Cardiac fibroblast (primary cell): Measurements from ENCODE around the gene ZMYND10.

ENCODE experiments used
- DNase-seq, 2 donors: peaks; one replicate each; pipeline versions ENCODE4 v3.0.0 to v3.0.0-alpha.2; 2010; ENCODE audit warnings: low read depth in 2 of 2
- H3K4me3 ChIP-seq, 2 donors: replicated peaks in 1 of 2; 1 replicate in 1 of 2; 2 replicates in 1 of 2; pipeline ENCODE4 v1.5.1; 2011; ENCODE audit warnings: low read depth in 2 of 2, low read length in 2 of 2, mild to moderate bottlenecking in 2 of 2, moderate library complexity in 1 of 2
- TF ChIP-seq, protein P1 (sequence below): IDR thresholded peaks from one replicate; pipeline ENCODE4 v1.5.1; 2011; ENCODE audit warnings: low read depth, mild to moderate bottlenecking, low read length, inconsistent platforms

Gene ZMYND10

DNA sequence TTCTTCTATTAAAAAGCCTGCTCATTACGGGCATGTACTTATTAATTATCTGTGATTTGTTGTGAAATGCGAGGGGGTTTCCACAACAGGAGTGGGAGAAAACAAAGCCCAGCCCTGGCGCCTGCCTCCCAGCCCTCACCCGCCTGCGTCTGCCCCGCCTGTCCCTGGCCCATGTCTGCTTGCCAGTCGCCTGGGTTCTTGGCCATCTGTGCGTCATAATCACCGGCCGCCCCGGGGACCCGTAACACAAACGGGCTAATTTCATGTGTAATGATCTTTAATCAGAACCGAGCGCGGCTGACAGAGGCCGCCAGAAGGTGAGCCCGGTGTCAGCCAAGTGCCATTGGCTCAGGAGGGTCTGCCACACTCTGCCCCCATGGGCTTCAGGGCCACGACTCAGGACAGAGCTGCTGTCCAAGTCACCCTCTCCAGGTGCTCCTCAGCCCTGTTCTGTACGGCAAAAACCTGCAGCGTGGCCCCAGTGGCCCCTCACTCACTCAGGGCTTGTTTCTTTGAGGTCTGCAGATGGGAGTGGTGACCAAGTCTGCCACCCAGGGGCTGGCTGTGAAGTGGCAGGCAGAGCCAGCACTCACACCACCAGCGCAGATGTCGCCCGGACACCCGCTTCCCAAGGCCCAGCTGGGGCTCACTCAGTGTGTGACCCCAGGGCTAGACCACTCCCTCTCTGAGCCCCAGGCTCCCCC lies 42.6 kb upstream of the ZMYND10 start:
- DNase-seq = no peak
- no peak overlapping the region for H3K4me3 ChIP-seq
- TF ChIP-seq, protein P1, sequence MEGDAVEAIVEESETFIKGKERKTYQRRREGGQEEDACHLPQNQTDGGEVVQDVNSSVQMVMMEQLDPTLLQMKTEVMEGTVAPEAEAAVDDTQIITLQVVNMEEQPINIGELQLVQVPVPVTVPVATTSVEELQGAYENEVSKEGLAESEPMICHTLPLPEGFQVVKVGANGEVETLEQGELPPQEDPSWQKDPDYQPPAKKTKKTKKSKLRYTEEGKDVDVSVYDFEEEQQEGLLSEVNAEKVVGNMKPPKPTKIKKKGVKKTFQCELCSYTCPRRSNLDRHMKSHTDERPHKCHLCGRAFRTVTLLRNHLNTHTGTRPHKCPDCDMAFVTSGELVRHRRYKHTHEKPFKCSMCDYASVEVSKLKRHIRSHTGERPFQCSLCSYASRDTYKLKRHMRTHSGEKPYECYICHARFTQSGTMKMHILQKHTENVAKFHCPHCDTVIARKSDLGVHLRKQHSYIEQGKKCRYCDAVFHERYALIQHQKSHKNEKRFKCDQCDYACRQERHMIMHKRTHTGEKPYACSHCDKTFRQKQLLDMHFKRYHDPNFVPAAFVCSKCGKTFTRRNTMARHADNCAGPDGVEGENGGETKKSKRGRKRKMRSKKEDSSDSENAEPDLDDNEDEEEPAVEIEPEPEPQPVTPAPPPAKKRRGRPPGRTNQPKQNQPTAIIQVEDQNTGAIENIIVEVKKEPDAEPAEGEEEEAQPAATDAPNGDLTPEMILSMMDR = peak; percentile 13

- DNase-seq = no peak
- no peak overlapping the region for H3K4me3 ChIP-seq
- TF ChIP-seq, protein P1 = no peak
Measured at GRCh38 chr3:50385754-50386153, 40.2 kb upstream of the ZMYND10 start.

DNA sequence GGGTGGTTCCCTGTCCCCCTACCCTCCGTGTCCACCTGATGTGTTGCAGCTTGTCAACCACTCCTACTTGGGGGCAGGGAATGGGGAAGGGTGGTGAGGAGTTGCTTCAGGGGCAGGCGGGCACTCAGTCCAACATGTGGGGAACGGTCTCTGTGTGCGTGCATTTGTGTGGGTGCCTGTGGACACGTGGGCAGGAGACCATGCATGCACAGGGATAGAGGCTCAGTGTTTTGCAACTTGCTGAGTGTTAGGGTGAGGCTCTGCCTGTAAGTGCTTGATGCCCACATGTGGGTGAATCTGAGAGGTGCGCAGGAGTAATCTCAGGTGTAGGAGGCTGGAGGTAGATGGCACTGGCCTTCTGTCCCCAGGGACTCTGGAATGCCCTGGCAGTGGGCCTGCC lies 38.2 kb upstream of the ZMYND10 start:
- TF ChIP-seq, protein P1 = no peak

DNA sequence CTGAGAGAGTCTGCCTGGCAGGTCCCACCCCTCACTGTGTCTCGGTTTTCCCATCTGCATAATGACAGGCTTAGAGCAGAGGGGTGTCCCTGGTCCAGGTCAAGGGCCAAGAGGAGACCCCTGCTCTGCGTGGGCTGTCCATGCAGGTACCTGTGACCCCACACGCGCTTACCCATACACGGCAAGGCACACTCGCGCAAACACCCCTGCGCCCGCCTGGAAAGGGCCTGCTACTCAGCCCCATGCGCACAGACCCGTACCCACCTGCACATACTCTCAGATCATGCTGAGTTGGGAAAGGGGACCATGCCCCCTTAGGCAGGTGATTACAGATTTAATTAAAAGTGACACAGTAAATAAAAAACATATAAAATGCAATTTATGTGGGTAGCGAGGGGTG lies 37.2 kb upstream of the ZMYND10 start:
- DNase-seq = no peak
- no peak overlapping the region for H3K4me3 ChIP-seq
- TF ChIP-seq, protein P1 = no peak

More for the DNA sequence above, 38.2 kb upstream of the ZMYND10 start:
- no peak overlapping the region for H3K4me3 ChIP-seq
- no peak for DNase-seq

- DNase-seq = no peak
- TF ChIP-seq, protein P1 = no peak
Measured at GRCh38 chr3:50381383-50381782, 35.9 kb upstream of the ZMYND10 start.

GRCh38 chr3:50380405-50381085 lies 35.0 kb upstream of the ZMYND10 start:
- DNase-seq = no peak
- TF ChIP-seq, protein P1 = no peak
- no peak overlapping the region for H3K4me3 ChIP-seq

More at GRCh38 chr3:50381383-50381782, 35.9 kb upstream of the ZMYND10 start:
- no peak overlapping the region for H3K4me3 ChIP-seq
